HG02973 (cell line): ENCODE measurements around the gene NR5A2.

Experiments used
- ATAC-seq: cut with Tn5 transposase; IDR thresholded peaks from one replicate; pipeline ENCODE4 v1.9.1; 2021; ENCODE audit warnings: moderate library complexity; ENCODE audit not compliant: unreplicated experiment

The NR5A2 gene

GRCh38 chr1:200035956-200036618 is 8.6 kb downstream of the NR5A2 start:
- ATAC-seq: no peak

GRCh38 chr1:200036619-200037270 is 9.2 kb downstream of the NR5A2 start:
- ATAC-seq: no peak

GRCh38 chr1:200037501-200037900 is 10.0 kb downstream of the NR5A2 start:
- no peak for ATAC-seq

- no peak for ATAC-seq
Measured at GRCh38 chr1:200037904-200038303, 10.4 kb downstream of the NR5A2 start.

- no peak for ATAC-seq
Measured at GRCh38 chr1:200038325-200038980, 10.9 kb downstream of the NR5A2 start.

GRCh38 chr1:200038981-200039848 is 11.7 kb downstream of the NR5A2 start:
- no peak for ATAC-seq

- ATAC-seq: no peak
Measured at GRCh38 chr1:200039849-200040474, 12.5 kb downstream of the NR5A2 start.

- ATAC-seq: no peak
Measured at GRCh38 chr1:200040481-200041138, 13.1 kb downstream of the NR5A2 start.

- ATAC-seq: no peak
Measured at GRCh38 chr1:200041337-200042118, 14.0 kb downstream of the NR5A2 start.

- ATAC-seq: no peak
Measured at GRCh38 chr1:200042119-200042551, 14.6 kb downstream of the NR5A2 start.

GRCh38 chr1:200042552-200043335 is 15.2 kb downstream of the NR5A2 start:
- no peak for ATAC-seq

- ATAC-seq: no peak
Measured at GRCh38 chr1:200043336-200043668, 15.8 kb downstream of the NR5A2 start.

- no peak for ATAC-seq
Measured at GRCh38 chr1:200046115-200046514, 18.6 kb downstream of the NR5A2 start.

- no peak for ATAC-seq
Measured at GRCh38 chr1:200048244-200048643, 20.7 kb downstream of the NR5A2 start.

- no peak for ATAC-seq
Measured at GRCh38 chr1:200049810-200050209, 22.3 kb downstream of the NR5A2 start.

GRCh38 chr1:200051620-200052019 is 24.1 kb downstream of the NR5A2 start:
- no peak for ATAC-seq

- no peak for ATAC-seq
Measured at GRCh38 chr1:200053091-200053490, 25.6 kb downstream of the NR5A2 start.

- no peak for ATAC-seq
Measured at GRCh38 chr1:200053646-200054045, 26.1 kb downstream of the NR5A2 start.

GRCh38 chr1:200058341-200058740 is 30.8 kb downstream of the NR5A2 start:
- no peak for ATAC-seq
